Smooth muscle cell of the coronary artery (primary cell): ENCODE measurements around the gene GDI2. TPM values are rescaled to one million over a fixed set of nuclear protein-coding genes. Genes with fewer than 3 reads are reported as not detected.

Source experiments
- total RNA-seq: library from RNA; depleted of rRNA; stranded (reverse); fragments of >200 nt; gene quantifications from 2 replicates; pipeline ENCODE4 v1.2.3, GENCODE V29; 2014; ENCODE audit warnings: low replicate concordance

Gene GDI2
- 423 and 430 TPM in 2 replicates for total RNA-seq

DNA sequence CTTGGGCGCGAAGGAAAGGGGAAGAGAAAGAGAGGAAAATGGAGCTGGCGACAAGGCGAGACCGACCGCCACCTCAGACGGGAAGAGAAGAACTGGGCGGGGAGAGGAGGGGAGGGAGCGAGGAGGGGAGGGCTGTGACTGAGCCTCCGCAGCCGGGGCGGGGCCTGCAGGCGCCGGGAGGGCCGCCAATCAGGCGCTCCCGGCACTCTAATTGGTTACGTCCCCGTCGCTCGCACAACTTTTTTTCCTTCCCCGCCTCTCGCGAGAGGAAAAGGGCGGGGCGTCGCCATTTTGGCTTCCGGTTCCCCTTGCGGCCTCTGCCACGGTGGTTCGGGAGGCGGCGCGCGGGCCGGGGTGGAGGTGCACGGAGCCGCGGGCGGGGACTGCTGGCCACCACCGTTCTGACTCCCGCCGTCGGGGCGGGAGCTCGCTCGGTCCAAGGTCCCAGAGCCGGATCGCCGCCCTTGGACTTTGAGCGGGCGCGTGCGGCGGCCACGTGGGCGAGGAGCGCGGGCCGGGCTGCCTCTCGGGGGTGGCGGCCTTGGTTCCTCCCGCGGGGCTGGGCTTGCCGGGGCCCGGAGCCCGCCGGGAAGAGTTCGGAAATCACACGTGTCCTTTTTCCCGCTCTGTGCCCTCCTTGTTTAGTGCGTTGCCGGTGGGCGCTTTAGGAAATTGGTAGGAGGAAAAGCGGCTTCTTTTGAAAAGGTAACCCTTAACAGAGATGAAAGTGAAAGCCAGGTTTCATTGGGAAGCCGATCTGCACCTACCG, at the start of gene GDI2:
Gene GDI2, minus strand, starts transcription at position 94 of the 769 bp plus-strand sequence. CDS start 176 bp downstream, outside the sequence.

Other genes with a start within 250 kb of the GDI2 start
- gene ASB13, start 146.8 kb downstream of the GDI2 start, total RNA-seq, result 9.7 and 13.3 TPM in 2 replicates
- 21.5 and 52.2 TPM in 2 replicates for gene TASOR2, start 128.6 kb downstream of the GDI2 start, total RNA-seq
- gene ANKRD16, start 76.5 kb upstream of the GDI2 start, total RNA-seq, result 5.1 and 10.1 TPM in 2 replicates
- 117 and 181 TPM in 2 replicates for gene FBH1, start 76.8 kb upstream of the GDI2 start, total RNA-seq
- 5.5 and 8.0 TPM in 2 replicates for gene IL15RA, start 164.1 kb upstream of the GDI2 start, total RNA-seq
- not detected in 2 replicates for gene IL2RA, start 248.9 kb upstream of the GDI2 start, total RNA-seq